HG02588 (cell line): ENCODE results near the gene NUCKS1.
A peak's percentile ranks its signal among the peaks of the same experiment; 100 is the strongest.

Experiments used
- ATAC-seq: cut with Tn5 transposase; IDR thresholded peaks from one replicate; pipeline ENCODE4 v1.9.1; 2021; ENCODE audit warnings: mild to moderate bottlenecking, moderate library complexity; ENCODE audit not compliant: unreplicated experiment

Gene NUCKS1

GRCh38 chr1:205772607-205773032, 22.6 kb upstream of the NUCKS1 start:
- peak; percentile 34 for ATAC-seq

GRCh38 chr1:205770618-205771017, 20.6 kb upstream of the NUCKS1 start:
- ATAC-seq = no peak

GRCh38 chr1:205769641-205770365, 19.8 kb upstream of the NUCKS1 start:
- ATAC-seq = no peak

- ATAC-seq = no peak
Measured at GRCh38 chr1:205767248-205767647, 17.3 kb upstream of the NUCKS1 start.

- ATAC-seq = no peak
Measured at GRCh38 chr1:205766570-205766969, 16.6 kb upstream of the NUCKS1 start.

- ATAC-seq = no peak
Measured at GRCh38 chr1:205766038-205766437, 16.1 kb upstream of the NUCKS1 start.

- ATAC-seq = no peak
Measured at GRCh38 chr1:205764578-205764977, 14.6 kb upstream of the NUCKS1 start.

- ATAC-seq = no peak
Measured at GRCh38 chr1:205763980-205764379, 14.0 kb upstream of the NUCKS1 start.

- ATAC-seq = no peak
Measured at GRCh38 chr1:205760606-205761005, 10.6 kb upstream of the NUCKS1 start.

GRCh38 chr1:205756552-205756951, 6.6 kb upstream of the NUCKS1 start:
- ATAC-seq = no peak

GRCh38 chr1:205754857-205755256, 4.9 kb upstream of the NUCKS1 start:
- no peak for ATAC-seq

- ATAC-seq = no peak
Measured at GRCh38 chr1:205751036-205751651, 1.2 kb upstream of the NUCKS1 start.

GRCh38 chr1:205749234-205750137, 496 bp downstream of the NUCKS1 start:
- peak; percentile 74 for ATAC-seq

GRCh38 chr1:205748403-205749233, 1.4 kb downstream of the NUCKS1 start:
- ATAC-seq = peak; percentile 4

- ATAC-seq = no peak
Measured at GRCh38 chr1:205746757-205747412, 3.1 kb downstream of the NUCKS1 start.

- no peak for ATAC-seq
Measured at GRCh38 chr1:205744403-205744802, 5.6 kb downstream of the NUCKS1 start.

- no peak for ATAC-seq
Measured at GRCh38 chr1:205743977-205744376, 6.0 kb downstream of the NUCKS1 start.

- no peak for ATAC-seq
Measured at GRCh38 chr1:205741681-205742080, 8.3 kb downstream of the NUCKS1 start.

- ATAC-seq = no peak
Measured at GRCh38 chr1:205739348-205740160, 10.4 kb downstream of the NUCKS1 start.
